Measurements from ENCODE around the gene TP53I3.
"Not testable (repeated sequence)": the region's sequence is repeated elsewhere in the genome, so short reads cannot be mapped to it uniquely, and the experiment has no call there.

Gene TP53I3

DNA sequence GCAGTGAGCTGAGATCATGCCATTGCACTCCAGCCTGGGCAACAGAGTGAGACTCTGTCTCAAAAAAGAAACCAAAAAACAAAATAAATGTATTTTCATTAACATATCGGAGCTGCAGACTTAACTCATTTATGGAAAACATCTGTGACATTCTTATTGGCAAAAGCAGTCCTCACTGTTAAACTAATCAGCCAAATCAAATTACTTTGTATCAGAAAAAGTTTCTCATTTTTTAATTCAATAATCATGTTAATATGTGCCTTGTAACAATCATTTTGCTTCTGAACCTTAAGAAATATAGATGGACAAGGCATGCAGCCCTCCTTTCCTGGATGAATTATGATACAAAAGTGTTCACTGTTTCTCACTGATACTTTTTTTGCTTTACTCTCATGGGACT, 18.0 kb upstream of the TP53I3 start:
- no peak for DNase-seq (ENCODE audit: low read depth)
- no peak overlapping the region for H3K4me3 ChIP-seq (ENCODE audit: low read depth, low read length)

DNA sequence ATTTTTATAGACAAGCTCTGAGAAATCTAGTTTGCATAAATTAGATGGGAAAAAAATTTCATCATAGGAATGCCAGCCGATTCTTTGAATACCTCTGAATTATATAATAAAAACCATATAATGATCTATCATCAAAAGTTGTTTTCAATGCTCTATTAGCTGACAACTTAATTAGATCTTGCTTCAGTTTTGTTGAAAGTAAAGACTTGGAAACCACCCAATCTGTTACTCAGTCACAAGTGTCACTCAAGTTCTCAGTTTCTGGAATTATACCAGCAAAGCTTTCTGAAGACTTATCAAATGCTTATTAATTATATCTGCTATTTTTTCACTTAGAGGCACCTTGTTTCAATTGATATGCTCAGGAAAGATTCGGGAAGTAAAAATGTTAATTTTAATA, 17.4 kb upstream of the TP53I3 start:
- DNase-seq (ENCODE audit: low read depth): no peak
- no peak overlapping the region for H3K4me3 ChIP-seq (ENCODE audit: low read depth, low read length)
- no peak for TF ChIP-seq CTCF (IDR thresholded peaks at IDR 0.05; ENCODE audit: control insufficient read depth, extremely low read depth, insufficient read depth)

More for the DNA sequence above, 18.0 kb upstream of the TP53I3 start:
- no peak for TF ChIP-seq CTCF (IDR thresholded peaks at IDR 0.05; ENCODE audit: control insufficient read depth, extremely low read depth, insufficient read depth)

- H3K4me3 ChIP-seq (ENCODE audit: low read depth, low read length); DNase-seq (ENCODE audit: low read depth): not testable (repeated sequence)
These were observed 16.1 kb upstream of the TP53I3 start for GRCh38 chr2:24100732-24101131.

GRCh38 chr2:24095171-24095677, 10.6 kb upstream of the TP53I3 start:
- H3K4me3 ChIP-seq (ENCODE audit: low read depth, low read length); DNase-seq (ENCODE audit: low read depth): not testable (repeated sequence)

- DNase-seq (ENCODE audit: low read depth); H3K4me3 ChIP-seq (ENCODE audit: low read depth, low read length): not testable (repeated sequence)
These were observed 8.6 kb upstream of the TP53I3 start for GRCh38 chr2:24093270-24093669.

GRCh38 chr2:24088821-24089359, 4.3 kb upstream of the TP53I3 start:
- no peak for DNase-seq (ENCODE audit: low read depth)
- H3K4me3 ChIP-seq (ENCODE audit: low read depth, low read length): no peak overlapping the region
- TF ChIP-seq CTCF (IDR thresholded peaks at IDR 0.05; ENCODE audit: control insufficient read depth, extremely low read depth, insufficient read depth): no peak

- H3K4me3 ChIP-seq (ENCODE audit: low read depth, low read length): no peak overlapping the region
- no peak for TF ChIP-seq CTCF (IDR thresholded peaks at IDR 0.05; ENCODE audit: control insufficient read depth, extremely low read depth, insufficient read depth)
- no peak for DNase-seq (ENCODE audit: low read depth)
These were observed 2.4 kb upstream of the TP53I3 start for GRCh38 chr2:24087032-24087431.

DNA sequence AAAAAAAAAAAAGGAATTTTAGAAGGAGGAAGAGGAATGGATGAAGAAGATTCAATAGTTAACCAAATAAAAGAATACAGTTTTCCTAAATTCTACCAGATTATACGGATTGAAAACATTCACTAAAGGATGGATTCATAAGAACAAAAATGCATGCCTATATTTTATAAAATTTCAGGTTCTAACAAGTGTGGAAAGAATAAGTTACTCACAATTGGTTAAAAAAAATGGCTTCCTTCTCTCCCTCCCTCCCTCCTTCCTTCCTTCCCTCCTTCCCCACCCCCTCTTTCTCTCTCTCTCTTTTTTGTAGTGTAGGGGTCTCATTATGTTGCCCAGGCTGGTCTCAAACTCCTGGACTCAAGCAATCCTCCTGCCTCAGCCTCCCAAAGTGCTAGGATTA, 1.6 kb upstream of the TP53I3 start:
- no peak for TF ChIP-seq CTCF (IDR thresholded peaks at IDR 0.05; ENCODE audit: control insufficient read depth, extremely low read depth, insufficient read depth)
- no peak overlapping the region for H3K4me3 ChIP-seq (ENCODE audit: low read depth, low read length)
- no peak for DNase-seq (ENCODE audit: low read depth)

DNA sequence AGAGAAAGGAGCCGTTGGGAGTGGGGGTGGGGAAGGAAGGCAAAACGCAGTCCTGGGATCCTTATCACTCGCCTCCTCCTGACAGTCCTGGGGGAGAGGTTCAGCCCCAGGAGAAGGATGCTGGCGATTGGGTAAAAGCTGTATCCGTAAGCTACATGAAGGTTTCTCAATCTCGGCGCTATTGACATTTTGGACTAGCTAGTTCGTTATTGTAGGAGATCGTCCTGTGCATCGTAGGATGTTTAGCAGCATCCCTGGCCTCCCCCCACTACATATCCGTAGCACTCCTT, 511 bp upstream of the TP53I3 start:
- peak overlapping the region; percentile 57 for H3K4me3 ChIP-seq (ENCODE audit: low read depth, low read length)
- DNase-seq (ENCODE audit: low read depth): no peak
- TF ChIP-seq CTCF (IDR thresholded peaks at IDR 0.05; ENCODE audit: control insufficient read depth, extremely low read depth, insufficient read depth): no peak

All from LNCaP clone FGC (cell line).